ENCODE measurements around the gene SLC25A23.
"Not testable (repeated sequence)": the region's sequence is repeated elsewhere in the genome, so short reads cannot be mapped to it uniquely, and the experiment has no call there.

Gene SLC25A23

DNA sequence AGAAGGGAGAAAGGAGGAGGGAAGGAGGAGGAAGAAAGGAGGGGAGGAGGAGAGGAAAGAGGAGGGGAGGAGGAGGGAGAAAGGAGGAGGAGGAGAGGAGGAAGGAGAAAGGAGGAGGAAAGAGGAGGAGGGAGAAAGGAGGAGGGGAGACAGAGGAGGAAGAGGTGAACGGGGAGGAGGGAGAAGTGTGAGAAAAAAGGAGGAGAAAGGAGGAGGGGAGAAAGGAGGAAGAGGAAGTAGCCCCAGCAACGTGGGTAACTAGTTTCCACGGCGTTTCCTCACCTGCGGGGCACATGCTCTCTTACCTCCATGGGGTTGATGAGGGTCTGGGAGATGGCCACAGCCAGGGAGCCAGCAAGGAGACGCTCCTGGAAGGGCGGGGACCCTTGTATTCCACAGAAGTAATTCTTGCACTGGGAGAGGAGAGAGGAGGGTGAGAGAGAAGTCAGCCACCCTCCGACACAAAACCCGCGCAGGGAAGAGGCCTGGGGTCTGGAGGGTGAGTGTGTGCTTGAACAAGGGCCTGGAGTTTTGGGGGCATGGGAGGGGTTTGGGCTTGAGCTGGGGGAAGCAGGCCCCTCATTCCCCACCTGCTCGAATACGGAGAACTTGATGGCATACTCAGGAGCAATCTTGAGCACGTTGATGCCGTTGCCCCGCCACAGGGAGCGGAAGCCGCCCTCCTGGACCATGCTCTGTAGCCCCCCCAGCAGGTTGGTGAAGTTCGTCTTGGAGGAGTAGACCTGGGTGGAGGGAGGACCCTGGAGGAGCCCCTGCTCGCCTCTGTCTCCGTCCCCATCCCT, 30.0 kb downstream of the SLC25A23 start:
- DNase-seq (ENCODE audit: low read depth) = no peak
- H3K4me3 ChIP-seq (ENCODE audit: low read depth, low read length) = no peak overlapping the region

DNA sequence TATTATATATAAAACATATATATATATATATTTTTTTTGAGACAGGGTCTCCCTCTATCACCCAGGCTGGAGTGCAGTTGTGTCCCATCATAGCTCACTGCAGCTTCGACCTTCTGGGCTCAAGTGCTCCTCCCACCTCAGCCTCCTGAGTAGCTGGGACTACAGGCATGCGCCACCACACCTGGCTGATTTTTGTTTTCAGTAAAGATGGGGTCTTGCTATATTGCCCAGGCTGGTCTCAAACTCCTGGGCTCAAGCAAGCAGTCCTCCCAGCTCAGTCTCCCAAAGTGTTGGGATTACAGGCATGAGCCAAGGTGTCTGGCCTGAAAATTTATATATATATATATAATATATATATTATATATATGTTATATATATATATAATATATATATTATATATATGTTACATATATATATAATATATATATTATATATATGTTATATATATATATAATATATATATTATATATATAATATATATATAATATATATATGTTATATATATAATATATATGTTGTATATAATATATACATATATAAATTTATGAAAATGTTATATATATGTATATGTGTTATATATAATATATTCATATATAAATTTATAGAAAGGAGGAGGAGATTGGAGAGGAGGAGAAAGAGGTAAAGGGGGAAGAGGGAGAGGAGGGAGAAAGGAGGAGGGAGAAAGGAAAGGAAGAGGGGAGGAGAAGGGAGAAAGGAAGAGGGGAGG, 30.7 kb downstream of the SLC25A23 start:
- not testable (repeated sequence) for H3K4me3 ChIP-seq (ENCODE audit: low read depth, low read length); DNase-seq (ENCODE audit: low read depth)

DNA sequence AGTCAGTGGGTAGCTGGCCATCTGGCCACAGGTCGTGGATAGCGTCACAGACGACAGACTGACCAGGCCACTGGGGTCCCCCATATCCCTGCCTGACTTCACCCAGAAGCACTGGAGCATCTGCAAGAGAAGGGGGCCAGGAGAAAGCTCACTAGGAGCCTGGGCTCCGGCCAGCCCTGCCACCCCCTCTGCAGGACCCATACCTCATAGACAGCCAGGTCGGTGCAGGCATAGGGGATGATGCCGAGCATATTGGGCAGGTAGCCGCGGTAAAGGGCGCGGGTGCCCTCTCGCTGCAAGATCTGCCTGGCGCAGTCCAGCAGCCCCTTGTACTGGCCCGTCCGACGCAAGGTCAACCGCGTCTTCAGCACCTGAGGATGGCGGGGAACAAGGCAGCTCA, 32.5 kb downstream of the SLC25A23 start:
- H3K4me3 ChIP-seq (ENCODE audit: low read depth, low read length) = no peak overlapping the region
- DNase-seq (ENCODE audit: low read depth) = no peak

DNA sequence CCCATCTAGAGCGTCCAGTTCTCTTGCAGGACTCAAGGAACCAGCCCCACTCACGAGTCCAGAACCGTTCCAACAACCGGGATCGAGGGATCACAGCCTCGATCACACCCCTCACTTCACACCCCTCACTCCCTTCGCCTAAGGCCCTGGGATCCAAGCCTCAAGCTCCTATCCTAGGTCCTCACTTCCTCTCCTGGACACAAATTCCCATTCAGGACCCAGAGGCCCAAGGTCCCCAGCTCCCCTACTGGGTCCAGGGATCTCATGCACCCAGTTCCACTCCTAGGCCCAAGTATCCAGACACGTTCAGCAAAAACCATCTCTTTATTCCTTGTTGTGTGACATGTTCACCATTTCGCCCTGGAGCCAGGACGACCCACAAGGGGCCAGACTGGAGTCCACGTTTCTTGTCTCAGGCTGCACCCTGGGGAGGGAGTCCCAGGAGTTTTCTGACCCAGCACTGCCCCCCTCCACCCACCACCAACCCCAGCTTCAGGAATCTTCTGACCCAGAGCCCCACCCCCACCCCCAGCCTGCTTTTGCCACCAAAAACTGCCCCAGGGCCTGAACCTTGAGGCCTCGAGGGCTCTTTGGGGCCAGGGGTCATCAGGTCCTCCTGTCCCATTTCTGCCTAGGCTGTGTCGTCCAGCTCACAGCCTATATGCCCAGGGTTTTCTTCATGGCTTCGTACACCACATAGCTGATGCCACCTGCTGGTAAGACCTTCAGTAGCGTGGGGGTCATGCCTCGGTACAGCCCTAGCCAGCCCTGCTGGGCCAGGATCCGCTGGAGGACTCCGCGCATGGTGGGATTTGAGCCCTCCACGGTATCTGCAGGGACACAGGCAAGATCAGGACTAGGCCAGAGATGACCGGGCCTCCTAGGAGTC, 33.6 kb downstream of the SLC25A23 start:
- DNase-seq (ENCODE audit: low read depth) = no peak
- H3K4me3 ChIP-seq (ENCODE audit: low read depth, low read length) = peak overlapping the region; percentile 24

DNA sequence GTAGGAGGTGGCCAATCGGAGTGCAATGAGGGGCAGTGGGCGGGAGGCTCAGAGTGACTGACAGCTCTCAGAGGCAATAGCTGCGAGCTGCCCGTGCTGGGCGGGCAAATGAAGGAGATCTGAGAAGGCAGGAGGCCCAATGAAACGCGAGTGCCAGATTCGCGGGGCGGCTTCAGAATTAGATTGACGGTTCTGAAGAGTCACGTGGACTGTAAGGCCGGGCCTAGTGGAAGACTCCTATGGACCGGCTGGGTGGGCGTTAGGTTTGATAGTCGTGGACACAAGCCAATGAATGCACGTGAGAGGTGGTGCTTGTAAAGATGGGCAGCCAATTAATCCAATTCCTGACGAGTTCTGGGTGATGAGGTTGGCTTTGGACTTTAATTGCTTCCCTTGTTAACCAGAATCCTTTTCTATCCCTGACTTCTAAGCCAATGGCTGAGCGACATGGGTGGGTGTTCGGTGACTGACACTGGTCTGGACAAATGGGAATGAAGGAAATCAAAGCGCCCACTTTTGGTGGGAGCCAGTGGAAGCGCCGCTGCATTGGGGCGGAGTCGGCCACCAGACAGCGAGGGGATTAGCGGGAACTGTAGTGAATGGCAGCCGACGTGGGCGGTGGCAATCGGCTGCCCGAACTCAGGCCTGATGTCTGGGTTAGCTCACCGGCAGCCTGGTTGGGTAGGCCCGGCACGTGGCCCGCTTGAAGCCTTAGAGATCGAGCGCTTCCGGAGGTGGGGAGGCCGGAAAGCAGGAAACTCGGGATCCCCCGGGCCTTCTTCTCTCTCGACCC, 34.5 kb downstream of the SLC25A23 start:
- peak overlapping the region; percentile 24 for H3K4me3 ChIP-seq (ENCODE audit: low read depth, low read length)
- DNase-seq (ENCODE audit: low read depth) = peak; percentile 100

DNA sequence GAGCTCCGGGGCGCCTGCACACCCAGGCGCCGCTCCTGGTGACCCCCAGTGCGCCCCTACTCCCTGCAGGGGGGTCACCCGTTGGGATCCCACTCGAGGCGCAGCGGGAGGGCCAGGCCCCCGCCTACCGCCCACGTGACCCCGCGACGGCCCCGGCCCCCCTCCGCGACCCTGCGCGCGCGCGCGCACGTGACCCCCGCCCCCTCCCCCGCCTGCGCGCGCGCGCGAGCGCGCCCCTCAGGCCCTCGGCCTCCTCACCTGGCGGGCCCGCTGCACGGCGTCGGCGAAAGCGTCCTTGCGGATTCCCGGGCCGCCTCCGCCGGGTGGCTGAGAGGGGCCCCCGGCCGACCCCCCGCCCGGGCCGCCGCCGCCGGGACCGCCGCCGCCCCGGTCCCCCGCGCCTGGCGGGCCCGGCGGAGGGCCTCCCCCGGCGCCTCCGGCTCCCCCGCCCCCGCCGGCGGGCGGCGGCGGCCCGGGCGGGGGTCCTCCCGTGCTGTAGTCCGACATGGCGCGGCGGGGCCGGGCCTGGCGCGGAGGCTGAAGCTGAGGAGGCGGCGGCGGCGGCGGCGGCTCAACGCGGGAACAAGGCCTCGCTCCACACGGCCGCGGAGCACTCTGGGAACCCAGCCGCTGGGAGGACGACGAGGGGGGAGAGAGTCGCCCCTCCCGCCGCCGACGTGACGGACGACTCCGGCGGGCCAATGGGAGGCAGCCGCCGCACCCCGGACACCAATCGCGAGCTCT, 35.2 kb downstream of the SLC25A23 start, which contains the start of gene KHSRP:
Gene KHSRP, minus strand, starts transcription at position 617 of the 744 bp plus-strand sequence. Its CDS starts 110 bp downstream, at position 507.
- DNase-seq (ENCODE audit: low read depth) = no peak

DNA sequence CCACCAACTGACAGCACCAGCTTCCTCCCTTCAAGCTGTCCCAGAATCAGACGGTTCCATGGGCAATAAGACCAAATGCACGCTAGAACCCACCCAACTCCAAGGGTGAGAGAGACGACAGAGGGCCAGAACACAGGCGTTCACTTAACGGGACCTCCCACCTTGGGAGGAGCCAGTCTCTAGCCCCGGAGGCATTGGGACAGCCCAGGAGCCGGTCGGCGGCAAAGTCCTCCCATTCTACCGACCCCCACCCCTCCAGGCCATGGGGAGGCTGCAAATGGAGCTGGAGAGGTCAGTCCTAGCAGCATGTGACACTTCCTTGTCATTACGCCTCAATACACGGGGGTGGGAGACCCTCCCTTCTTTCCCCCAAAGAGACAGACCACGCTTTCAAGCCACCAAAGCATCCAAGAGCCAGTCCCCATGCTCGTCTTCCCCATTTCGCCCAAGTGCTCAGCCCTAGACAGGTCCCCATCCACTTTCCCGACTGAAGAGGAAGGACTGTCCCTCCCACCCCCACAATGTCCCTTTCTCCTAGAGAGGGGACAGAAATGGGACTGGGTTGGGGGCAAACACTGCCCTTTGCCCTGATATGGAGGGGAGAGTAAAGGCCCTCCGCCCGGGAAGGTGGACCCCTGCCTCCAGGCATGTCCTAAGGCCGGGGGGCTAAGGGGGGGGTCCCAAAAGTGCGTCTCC, 35.9 kb downstream of the SLC25A23 start:
- H3K4me3 ChIP-seq (ENCODE audit: low read depth, low read length) = peak overlapping the region; percentile 71
- peak; percentile 7 for DNase-seq (ENCODE audit: low read depth)

More for the DNA sequence above, 35.2 kb downstream of the SLC25A23 start, which contains the start of gene KHSRP:
- H3K4me3 ChIP-seq (ENCODE audit: low read depth, low read length) = peak within 1 kb of the TSS; percentile 71

DNA sequence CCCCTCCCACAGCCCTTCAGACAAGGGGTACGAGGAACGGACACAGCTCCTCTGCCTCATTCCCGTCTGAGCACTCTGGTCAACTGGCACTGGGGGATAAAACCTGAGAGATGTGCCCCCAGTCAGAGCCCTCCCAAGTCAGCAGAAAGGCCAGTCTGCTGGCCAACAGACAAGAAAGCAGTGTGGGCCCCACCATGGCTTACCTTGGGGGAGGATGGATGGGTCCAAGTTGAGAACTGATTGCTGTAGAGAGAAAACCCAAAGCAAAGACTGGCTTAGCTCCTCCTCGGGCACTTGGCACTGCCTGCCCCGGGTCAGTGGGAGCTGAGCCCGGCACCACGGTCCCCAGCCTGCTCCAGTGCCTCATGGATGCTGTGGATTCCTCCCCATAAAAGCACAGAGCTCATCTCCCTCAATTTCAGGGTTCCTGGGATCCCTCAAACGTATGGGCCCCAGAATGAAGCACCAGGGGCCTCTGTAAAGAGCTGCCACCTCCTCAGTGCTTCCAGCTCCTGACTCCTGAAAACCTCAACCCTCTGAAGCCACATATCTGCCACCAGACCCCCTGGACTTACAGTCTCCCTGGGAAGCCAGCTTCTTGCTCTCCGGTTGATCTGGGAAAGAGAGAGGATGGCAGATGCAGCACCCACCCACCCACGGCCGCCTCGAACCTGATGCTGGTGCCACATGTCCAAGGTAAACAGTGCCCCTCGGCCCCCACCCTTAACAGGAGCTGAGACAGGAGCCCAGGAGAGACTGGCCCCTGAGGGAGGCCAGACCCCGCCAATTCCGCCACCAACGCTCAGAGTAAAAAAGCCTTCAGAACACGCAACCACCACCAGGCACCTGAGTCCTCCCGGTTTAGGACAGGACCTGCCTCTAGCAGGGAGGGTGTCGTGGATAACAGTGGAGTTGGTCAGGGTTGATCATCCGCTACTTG, 38.2 kb downstream of the SLC25A23 start:
- no peak for DNase-seq (ENCODE audit: low read depth)
- no peak overlapping the region for H3K4me3 ChIP-seq (ENCODE audit: low read depth, low read length)

DNA sequence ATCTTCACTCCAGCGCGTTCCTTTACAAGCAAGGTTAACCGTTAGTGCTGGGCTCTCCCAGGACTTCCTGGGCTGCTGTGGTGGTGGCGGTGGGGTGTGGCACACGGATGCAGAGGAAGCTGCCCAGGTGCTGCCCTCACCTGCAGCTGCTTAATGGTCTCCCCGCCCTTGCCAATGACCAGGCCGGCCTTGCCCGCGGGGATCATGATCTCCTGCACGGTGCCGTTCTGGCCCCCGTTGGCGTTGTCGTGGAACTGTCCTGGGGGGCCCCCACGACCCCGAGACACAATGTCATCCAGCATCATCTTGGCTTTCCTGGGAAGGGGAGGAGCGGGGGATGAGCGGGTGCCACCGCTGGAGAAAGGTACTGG, 41.0 kb downstream of the SLC25A23 start:
- H3K4me3 ChIP-seq (ENCODE audit: low read depth, low read length) = no peak overlapping the region
- DNase-seq (ENCODE audit: low read depth) = no peak

DNA sequence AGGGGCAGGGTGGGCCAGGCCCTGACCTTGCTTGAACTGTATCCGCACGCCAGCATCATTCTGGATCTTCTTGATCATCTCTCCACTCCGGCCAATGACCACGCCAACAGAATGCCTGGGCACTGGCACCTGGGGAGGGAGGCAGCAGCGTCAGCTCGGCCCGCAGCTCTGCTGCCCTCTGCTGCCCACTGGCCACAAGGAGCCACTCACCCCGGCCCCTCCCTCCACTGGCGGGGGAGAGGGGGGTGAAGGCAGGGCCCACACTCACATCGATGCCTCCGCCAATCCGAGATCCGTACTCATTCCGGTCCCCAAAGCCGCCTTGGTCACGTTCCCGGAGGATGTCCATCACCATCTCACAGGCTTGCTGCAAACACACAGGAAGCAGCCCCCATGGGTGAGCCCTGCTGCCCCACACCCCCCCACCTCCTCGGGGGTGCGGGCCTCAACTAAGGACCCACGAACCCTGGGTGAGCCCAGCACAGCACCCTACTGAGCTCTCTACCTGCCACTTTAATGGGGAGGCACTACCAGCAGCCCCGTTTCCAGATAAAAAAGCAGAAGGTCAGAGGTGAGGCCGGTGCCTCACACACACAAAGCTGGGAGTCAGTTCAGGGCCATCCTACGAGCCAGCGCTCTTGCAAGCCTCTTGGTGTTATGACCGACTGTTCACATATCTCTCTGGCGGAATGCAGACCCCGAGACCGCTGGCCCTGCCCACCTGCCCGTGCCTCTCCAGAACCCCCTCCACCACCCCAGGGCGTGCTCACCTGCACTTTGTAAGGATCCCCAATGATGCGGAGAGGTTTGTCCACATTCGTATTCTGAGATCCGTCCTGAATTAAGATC, 41.7 kb downstream of the SLC25A23 start:
- no peak overlapping the region for H3K4me3 ChIP-seq (ENCODE audit: low read depth, low read length)
- peak; percentile 1 for DNase-seq (ENCODE audit: low read depth)

DNA sequence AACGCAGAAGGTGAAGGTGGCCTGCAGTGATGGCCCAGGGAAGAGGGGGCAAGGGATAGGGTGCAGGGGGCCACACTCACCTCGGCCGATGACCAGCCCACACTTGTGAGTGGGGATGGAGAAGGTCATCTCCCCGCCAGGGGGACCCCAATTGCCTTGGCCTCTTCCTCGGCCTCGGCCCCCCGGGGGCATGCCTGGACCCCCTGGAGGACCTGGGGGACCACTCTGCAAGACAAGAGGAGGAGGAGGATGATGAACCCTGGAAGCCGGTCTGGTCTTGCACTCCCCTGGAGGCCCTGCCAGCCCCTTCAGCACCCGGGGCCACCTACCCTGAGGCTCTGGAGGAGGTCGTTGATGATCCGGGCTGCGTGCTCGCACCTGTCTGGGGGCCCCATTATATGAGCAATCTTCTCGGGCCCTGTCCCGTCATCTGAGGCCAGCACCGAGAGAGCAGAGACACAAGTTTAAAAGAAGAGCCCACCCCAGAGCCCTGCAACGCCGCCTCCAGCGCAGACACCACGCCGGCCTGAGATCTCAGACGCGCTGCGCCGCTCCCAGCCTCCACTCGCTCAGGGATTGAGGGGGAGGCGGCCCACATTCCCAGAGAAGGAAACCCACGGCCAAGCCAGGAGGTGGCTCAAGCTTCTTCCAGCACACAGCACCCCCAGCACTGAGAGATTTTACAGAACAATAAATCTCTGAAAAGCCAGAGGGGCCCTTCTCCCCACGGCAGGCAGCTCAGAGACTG, 42.8 kb downstream of the SLC25A23 start:
- no peak overlapping the region for H3K4me3 ChIP-seq (ENCODE audit: low read depth, low read length)
- no peak for DNase-seq (ENCODE audit: low read depth)

DNA sequence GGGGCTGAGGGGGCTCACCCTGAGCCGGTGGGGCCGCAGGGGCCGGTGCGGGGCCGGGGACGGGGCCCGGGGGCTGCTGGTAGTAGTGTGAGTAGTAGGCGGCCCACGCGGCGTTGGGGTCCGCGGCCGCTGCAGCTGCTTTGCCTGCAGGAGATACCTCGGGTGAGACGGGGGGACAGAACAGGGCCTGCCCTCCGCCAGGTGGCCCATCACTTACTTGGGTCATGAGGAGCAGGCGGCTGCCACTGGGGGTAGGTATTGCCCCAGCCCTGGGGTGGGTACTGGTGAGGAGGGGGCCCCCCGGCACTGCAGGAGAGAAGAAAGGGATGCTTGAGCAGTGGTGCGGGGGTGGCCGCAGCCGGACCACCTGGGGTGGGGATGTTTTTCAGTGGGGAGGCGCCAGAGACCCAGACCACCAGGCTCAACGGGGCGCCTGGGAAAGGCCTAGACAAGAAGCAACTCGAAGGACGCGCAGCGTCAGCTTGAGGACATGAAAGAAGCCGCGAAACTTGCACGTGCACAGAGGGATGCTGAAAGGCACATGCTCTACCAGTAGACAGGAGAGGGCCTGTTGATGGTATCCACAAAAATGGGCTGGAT, 43.9 kb downstream of the SLC25A23 start:
- no peak overlapping the region for H3K4me3 ChIP-seq (ENCODE audit: low read depth, low read length)
- DNase-seq (ENCODE audit: low read depth) = no peak

DNA sequence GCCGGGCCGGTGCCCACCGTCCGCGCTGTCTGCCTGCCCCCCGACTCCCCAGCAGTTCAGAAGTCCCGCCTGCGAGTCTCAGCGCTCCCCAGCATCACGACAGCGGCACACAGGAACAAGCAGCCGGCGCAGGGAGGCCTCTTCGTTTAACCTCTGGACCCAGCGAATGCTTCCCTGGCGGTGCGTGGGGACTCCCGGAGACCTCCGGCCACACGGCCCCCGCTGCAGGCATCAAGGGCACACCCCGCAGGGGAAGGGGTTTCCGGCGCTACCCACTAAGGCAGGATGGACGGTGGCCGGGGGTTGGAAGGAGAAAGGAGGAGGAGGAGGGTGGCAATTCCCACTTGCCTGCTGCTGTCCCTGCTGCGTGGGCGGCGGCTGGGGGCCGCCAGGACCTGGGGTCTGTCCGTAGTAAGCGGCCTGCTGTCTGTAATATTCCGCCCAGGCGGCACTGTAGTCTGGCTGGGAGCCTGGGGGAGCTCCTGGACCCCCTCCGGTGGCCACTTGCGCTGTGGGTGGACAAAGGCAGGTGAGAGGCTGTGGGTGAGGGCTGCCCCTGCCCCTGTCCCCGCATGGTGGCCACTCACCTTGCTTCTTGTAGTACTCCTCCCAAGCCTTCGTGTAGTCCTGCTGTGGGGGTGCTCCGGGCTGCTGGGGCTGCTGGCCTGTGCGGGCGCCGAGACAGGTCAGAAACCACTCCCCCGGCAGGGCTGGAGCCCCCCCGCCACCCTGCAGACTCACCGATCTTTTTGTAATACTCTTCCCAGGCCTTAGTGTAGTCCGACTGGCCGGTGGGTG, 44.6 kb downstream of the SLC25A23 start:
- no peak for DNase-seq (ENCODE audit: low read depth)
- no peak overlapping the region for H3K4me3 ChIP-seq (ENCODE audit: low read depth, low read length)

Measured in skeletal muscle cell (primary cell).